ENCODE measurements around the gene CDC42EP1. TPM values are rescaled to one million over a fixed set of nuclear protein-coding genes. Genes with fewer than 3 reads are reported as not detected.

CDC42EP1 gene
- total RNA-seq, 4 donors from 2014 or later = 19.0 to 37.7 (median 27.4) TPM

DNA sequence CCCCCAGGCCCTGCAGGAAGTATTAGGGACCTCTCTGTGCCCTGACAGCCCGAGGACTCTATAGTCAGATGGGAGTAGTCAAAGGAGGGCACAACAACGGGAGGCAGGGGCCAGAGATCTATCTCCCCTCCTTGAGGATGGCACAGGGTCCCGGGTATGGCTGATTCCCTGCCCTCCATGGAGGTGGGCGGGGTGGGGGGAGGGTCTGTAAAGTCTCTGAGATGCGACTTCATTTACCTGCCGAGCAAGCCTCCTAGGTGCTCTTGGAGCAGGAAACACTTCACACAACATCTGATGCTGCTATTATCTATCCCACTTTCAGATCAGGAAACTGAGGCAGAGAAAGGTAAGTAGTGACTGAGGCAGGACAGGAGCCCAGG is 769 bp upstream of the CDC42EP1 start:
- Histone ChIP-seq H3K36me3 (no peaks in the 10 kb centered on the region), H3K4me3 (peak overlapping the region; percentile 23 to 73), H3K27ac (peak overlapping the region; percentile 62 to 99 (median 92)), H3K4me1 (peaks cover 0 to 51% (median 27%) of the 10 kb centered on the region in 3 donors), H3K9me3 (no peaks in the 10 kb centered on the region), H3K27me3 (peaks cover 31% of the 10 kb centered on the region)
- no peak for ATAC-seq
- TF ChIP-seq POLR2AphosphoS5 (IDR thresholded peaks at IDR 0.05) (no peak), EP300 (IDR thresholded peaks at IDR 0.05) (no peak), POLR2A (IDR thresholded peaks at IDR 0.05) (no peak)
- TF ChIP-seq, protein P1, sequence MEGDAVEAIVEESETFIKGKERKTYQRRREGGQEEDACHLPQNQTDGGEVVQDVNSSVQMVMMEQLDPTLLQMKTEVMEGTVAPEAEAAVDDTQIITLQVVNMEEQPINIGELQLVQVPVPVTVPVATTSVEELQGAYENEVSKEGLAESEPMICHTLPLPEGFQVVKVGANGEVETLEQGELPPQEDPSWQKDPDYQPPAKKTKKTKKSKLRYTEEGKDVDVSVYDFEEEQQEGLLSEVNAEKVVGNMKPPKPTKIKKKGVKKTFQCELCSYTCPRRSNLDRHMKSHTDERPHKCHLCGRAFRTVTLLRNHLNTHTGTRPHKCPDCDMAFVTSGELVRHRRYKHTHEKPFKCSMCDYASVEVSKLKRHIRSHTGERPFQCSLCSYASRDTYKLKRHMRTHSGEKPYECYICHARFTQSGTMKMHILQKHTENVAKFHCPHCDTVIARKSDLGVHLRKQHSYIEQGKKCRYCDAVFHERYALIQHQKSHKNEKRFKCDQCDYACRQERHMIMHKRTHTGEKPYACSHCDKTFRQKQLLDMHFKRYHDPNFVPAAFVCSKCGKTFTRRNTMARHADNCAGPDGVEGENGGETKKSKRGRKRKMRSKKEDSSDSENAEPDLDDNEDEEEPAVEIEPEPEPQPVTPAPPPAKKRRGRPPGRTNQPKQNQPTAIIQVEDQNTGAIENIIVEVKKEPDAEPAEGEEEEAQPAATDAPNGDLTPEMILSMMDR (IDR thresholded peaks at IDR 0.05) = no peak
- 77% methylated on average over 3 of the region's 6 CpGs; no CpG with 5 or more reads in 1 of the 2 donors for WGBS, 2 donors (ENCODE audit: low coverage in 1 of 2)

DNA sequence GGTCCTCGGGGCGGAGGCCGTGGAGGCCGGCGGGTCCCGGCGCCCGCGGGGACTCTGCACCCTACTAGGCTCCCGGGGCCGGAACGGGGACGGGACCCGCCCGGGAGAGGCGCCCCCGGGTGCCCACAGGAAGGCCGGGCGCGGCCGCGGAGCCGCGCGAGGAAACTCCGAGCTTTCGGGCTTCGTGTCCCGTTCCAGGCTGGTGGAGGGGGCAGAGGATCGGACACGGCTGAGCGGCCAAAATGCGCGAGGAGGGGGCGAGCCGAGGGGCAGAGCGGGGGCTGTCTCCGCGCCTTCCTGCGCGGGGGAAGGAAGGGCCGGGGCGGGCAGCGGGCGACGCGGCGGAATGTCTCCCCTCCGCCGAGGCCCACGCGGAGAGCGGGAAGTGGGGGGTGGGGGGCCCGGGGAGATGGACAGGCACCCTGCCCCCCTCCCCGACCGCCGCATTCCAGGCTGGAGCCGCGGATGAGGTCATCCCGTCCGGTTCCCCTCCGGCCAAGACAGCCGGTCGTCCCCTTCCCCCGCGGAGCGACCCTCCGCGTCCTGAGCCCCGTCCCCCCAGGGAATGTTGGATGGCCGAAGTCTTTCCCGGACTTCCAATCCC is 430 bp downstream of the CDC42EP1 start:
- peaks cover 0 to 62% (median 31%) of the 10 kb centered on the region in 3 donors for H3K4me1 ChIP-seq
- peak; percentile 34 for ATAC-seq

GRCh38 chr22:37561212-37562048 is 1.1 kb downstream of the CDC42EP1 start:
- peaks cover 0 to 70% (median 37%) of the 10 kb centered on the region in 3 donors for H3K4me1 ChIP-seq
- peaks cover 37% of the 10 kb centered on the region for H3K27me3 ChIP-seq
- 0% methylated on average over 4 of the region's 56 CpGs; no CpG with 5 or more reads in 1 of the 2 donors for WGBS, 2 donors (ENCODE audit: low coverage in 1 of 2)
- TF ChIP-seq EP300 (IDR thresholded peaks at IDR 0.05) = no peak
- TF ChIP-seq POLR2AphosphoS5 (IDR thresholded peaks at IDR 0.05) = peak; percentile 88
- no peak for TF ChIP-seq POLR2A (IDR thresholded peaks at IDR 0.05)
- TF ChIP-seq, protein P1 (IDR thresholded peaks at IDR 0.05) = peak in 3 of 4 experiments; percentile 73 to 85 (median 83)
- H3K9me3 ChIP-seq = no peaks in the 10 kb centered on the region
- H3K36me3 ChIP-seq = peaks cover 0 to 8% of the 10 kb centered on the region in 2 donors
- peak; percentile 66 for ATAC-seq
- H3K27ac ChIP-seq = peak overlapping the region; percentile 78 to 99 (median 92)
- H3K4me3 ChIP-seq = peak overlapping the region; percentile 64 to 73

More for the DNA sequence above, 430 bp downstream of the CDC42EP1 start:
- Histone ChIP-seq H3K27me3 (peaks cover 31% of the 10 kb centered on the region), H3K27ac (peak overlapping the region; percentile 78 to 99 (median 92)), H3K4me3 (peak overlapping the region; percentile 64 to 73), H3K36me3 (peaks cover 0 to under 1% of the 10 kb centered on the region in 2 donors), H3K9me3 (no peaks in the 10 kb centered on the region)
- TF ChIP-seq POLR2A (IDR thresholded peaks at IDR 0.05) (no peak), EP300 (IDR thresholded peaks at IDR 0.05) (no peak), POLR2AphosphoS5 (IDR thresholded peaks at IDR 0.05) (peak; percentile 68)
- TF ChIP-seq, protein P1 (IDR thresholded peaks at IDR 0.05) = peak in 1 of 4 experiments; percentile 11
- no CpG with 5 or more reads among the region's 72 CpGs for WGBS, 2 donors (ENCODE audit: low coverage in 1 of 2)

DNA sequence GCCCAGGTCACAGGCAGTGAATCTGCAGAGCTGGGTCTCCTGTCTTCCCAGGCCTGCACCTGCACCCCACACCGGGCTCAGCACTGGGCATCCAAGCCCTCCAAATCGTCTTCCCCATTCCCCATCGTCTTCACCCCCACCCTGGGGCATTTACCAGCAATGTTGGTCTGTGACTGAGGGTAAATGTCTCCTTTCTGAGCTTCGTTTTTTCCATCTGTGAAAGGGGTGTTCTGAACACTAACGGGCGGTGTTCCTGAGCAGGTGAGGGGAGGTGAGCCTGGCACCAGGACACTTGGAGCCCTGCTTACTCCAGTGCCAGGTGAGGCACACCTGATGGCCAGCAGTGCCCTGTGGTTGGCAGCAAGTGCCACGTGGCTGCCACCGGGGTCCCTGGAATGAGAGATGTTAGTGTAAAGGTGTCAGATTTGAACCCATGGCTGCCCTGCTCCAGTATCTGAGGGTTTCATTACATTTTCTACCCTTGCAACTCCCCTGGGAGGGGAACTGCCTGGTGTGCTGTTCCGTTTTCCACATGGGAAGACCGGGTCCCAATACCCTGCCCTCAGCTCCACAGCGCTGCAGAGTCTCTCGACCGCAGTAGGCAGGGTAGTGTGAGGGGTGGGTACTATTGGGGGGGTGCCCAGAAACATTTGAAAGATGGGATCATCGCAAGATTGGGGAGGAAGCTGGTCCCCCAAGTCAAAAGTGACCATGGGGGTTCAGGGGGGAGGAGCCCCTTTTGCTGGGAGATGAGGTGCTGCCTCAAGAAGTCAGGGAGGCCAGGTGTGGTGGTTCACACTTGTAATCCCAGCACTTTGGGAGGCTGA is 2.0 kb downstream of the CDC42EP1 start:
- Histone ChIP-seq H3K4me3 (peak overlapping the region in 1 of 2 donors; percentile 73), H3K36me3 (peaks cover 0 to 15% of the 10 kb centered on the region in 2 donors), H3K27me3 (peaks cover 37% of the 10 kb centered on the region), H3K9me3 (no peaks in the 10 kb centered on the region), H3K4me1 (peaks cover 0 to 78% (median 46%) of the 10 kb centered on the region in 3 donors), H3K27ac (peak overlapping the region in 3 of 4 donors; percentile 89 to 99 (median 94))
- 67% methylated on average over 3 of the region's 14 CpGs; no CpG with 5 or more reads in 1 of the 2 donors for WGBS, 2 donors (ENCODE audit: low coverage in 1 of 2)
- ATAC-seq = no peak
- TF ChIP-seq EP300 (IDR thresholded peaks at IDR 0.05) (no peak), POLR2A (IDR thresholded peaks at IDR 0.05) (no peak), POLR2AphosphoS5 (IDR thresholded peaks at IDR 0.05) (no peak)
- TF ChIP-seq, protein P1 (IDR thresholded peaks at IDR 0.05) = no peak

Measured in gastroesophageal sphincter (tissue), 4 donors.